ENCODE data around the gene FOXA1. TPM values are rescaled to one million over a fixed set of nuclear protein-coding genes. Genes with fewer than 3 reads are reported as not detected.
A peak's percentile ranks its signal among the peaks of the same experiment; 100 is the strongest.

Gene FOXA1
- total and polyA plus RNA-seq, 12 donors: not detected

- Histone ChIP-seq H3K4me1 (peaks cover 0 to 38% (median 17%) of the 10 kb centered on the region in 9 donors), H3K4me3 (no peak overlapping the region), H3K27ac (no peak overlapping the region), H3K27me3 (peaks cover 36 to 100% (median 100%) of the 10 kb centered on the region in 7 donors), H3K36me3 (no peaks in the 10 kb centered on the region), H3K9me3 (no peaks in the 10 kb centered on the region)
- DNase-seq (no peak), ATAC-seq (no peak)
- TF ChIP-seq CTCF (IDR thresholded peaks at IDR 0.05): no peak
- 5 to 11% methylated on average over 16 of the region's 16 CpGs for whole genome bisulfite sequencing, 2 donors
- intact Hi-C loops (cut with DNase I): no loop called here
Observed at GRCh38 chr14:37588956-37589714, 5.9 kb downstream of the FOXA1 start.

GRCh38 chr14:37588667-37588955, 6.4 kb downstream of the FOXA1 start:
- H3K4me3 ChIP-seq: no peak overlapping the region
- H3K9me3 ChIP-seq: no peaks in the 10 kb centered on the region
- no peak for ATAC-seq
- WGBS, 2 donors: 12 to 14% methylated on average over 6 of the region's 6 CpGs
- H3K27me3 ChIP-seq: peaks cover 36 to 100% (median 100%) of the 10 kb centered on the region in 7 donors
- TF ChIP-seq CTCF (IDR thresholded peaks at IDR 0.05): no peak
- no peak overlapping the region for H3K27ac ChIP-seq
- H3K36me3 ChIP-seq: no peaks in the 10 kb centered on the region
- no peak for DNase-seq
- intact Hi-C loops (cut with DNase I): no loop called here
- H3K4me1 ChIP-seq: peaks cover 0 to 40% (median 15%) of the 10 kb centered on the region in 9 donors

- DNase-seq (no peak), ATAC-seq (no peak)
- 2 to 3% methylated on average over 63 of the region's 63 CpGs for whole genome bisulfite sequencing, 2 donors
- H3K27me3 ChIP-seq: peaks cover 35 to 99% (median 99%) of the 10 kb centered on the region in 7 donors
- peaks cover 0 to 43% (median 15%) of the 10 kb centered on the region in 9 donors for H3K4me1 ChIP-seq
- H3K9me3 ChIP-seq: no peaks in the 10 kb centered on the region
- no peak for TF ChIP-seq CTCF (IDR thresholded peaks at IDR 0.05)
- peak overlapping the region in 2 of 10 donors; percentile 9 for H3K4me3 ChIP-seq
- intact Hi-C loops (cut with DNase I): no loop called here
- no peak overlapping the region for H3K27ac ChIP-seq
- no peaks in the 10 kb centered on the region for H3K36me3 ChIP-seq
Observed at GRCh38 chr14:37587881-37588666, 7.0 kb downstream of the FOXA1 start.

GRCh38 chr14:37587131-37587803, 7.8 kb downstream of the FOXA1 start:
- Histone ChIP-seq H3K36me3 (no peaks in the 10 kb centered on the region), H3K9me3 (no peaks in the 10 kb centered on the region), H3K4me3 (no peak overlapping the region), H3K27me3 (peaks cover 27 to 99% (median 98%) of the 10 kb centered on the region in 7 donors), H3K27ac (no peak overlapping the region), H3K4me1 (peaks cover 0 to 43% (median 12%) of the 10 kb centered on the region in 9 donors)
- ATAC-seq (no peak), DNase-seq (no peak)
- intact Hi-C loops (cut with DNase I): no loop called here
- 6 to 9% methylated on average over 4 of the region's 4 CpGs for WGBS, 2 donors
- no peak for TF ChIP-seq CTCF (IDR thresholded peaks at IDR 0.05)

Data from heart right ventricle (tissue), 16 donors.